H1 (cell line): Measurements from ENCODE around the gene OR10A2. TPM values are rescaled to one million over a fixed set of nuclear protein-coding genes. Genes with fewer than 3 reads are reported as not detected.

ENCODE experiments used
- CTCF ChIA-PET: fragments of 300-600 bp; sonication (Branson Sonifier 250); formaldehyde crosslinking; loops from one replicate; lab custom pipeline; 2021; ENCODE audit not compliant: partially characterized antibody; lab: Charles Lee
- POLR2A ChIA-PET: fragments of 300-600 bp; sonication (Branson Sonifier 250); formaldehyde crosslinking; loops from one replicate; lab custom pipeline; 2021; ENCODE audit warnings: inconsistent platforms; ENCODE audit not compliant: partially characterized antibody; lab: Charles Lee
- DNase-seq, 2 experiments: peaks; one replicate each; pipeline versions ENCODE4 v3.0.0 to v3.0.0-alpha.2; 2010 to 2022; ENCODE audit warnings: low spot score in 2 of 2, low read depth in 1 of 2, mixed read lengths in 1 of 2
- FAIRE-seq: peaks from 2 replicates; lab custom pipeline; 2011; peaks lifted over from hg19 to GRCh38; lab: Jason Lieb, UNC
- H2AFZ ChIP-seq: 2 replicates; pipeline ENCODE4 v1.8.1; 2012; ENCODE audit warnings: low read length, inconsistent platforms
- H2AK5ac ChIP-seq: 2 replicates; pipeline ENCODE4 v1.6.1; 2013; ENCODE audit warnings: low read depth, low read length
- H2BK120ac ChIP-seq: replicated peaks from 2 replicates; pipeline ENCODE3; 2013; ENCODE audit warnings: low read depth, low read length, inconsistent platforms
- H2BK12ac ChIP-seq: 2 replicates; pipeline ENCODE4 v1.6.1; 2013; ENCODE audit warnings: low read depth, low read length
- H2BK15ac ChIP-seq: 2 replicates; pipeline ENCODE4 v1.6.1; 2013; ENCODE audit warnings: low read length
- H2BK20ac ChIP-seq: 2 replicates; pipeline ENCODE4 v1.6.1; 2013; ENCODE audit warnings: low read length
- H2BK5ac ChIP-seq: 2 replicates; pipeline ENCODE4 v1.6.1; 2013; ENCODE audit warnings: low read depth, low read length
- H3K14ac ChIP-seq: 2 replicates; pipeline ENCODE4 v1.6.1; 2013; ENCODE audit warnings: inconsistent platforms; ENCODE audit not compliant: insufficient read length
- H3K18ac ChIP-seq: 2 replicates; pipeline ENCODE4 v1.6.1; 2013; ENCODE audit warnings: low read length; ENCODE audit errors: extremely low read depth
- H3K23ac ChIP-seq: 2 replicates; pipeline ENCODE4 v1.6.1; 2013; ENCODE audit warnings: inconsistent platforms; ENCODE audit not compliant: insufficient read length
- H3K23me2 ChIP-seq: 2 replicates; pipeline ENCODE4 v1.6.1; 2013; ENCODE audit warnings: low read depth, low read length
- H3K27ac ChIP-seq: 2 replicates; pipeline ENCODE4 v1.6.1; 2011; ENCODE audit warnings: low read depth, low read length, inconsistent platforms
- H3K27me3 ChIP-seq, 4 experiments: replicated peaks in 1 of 4; 1 replicate in 1 of 4; 2 replicates in 3 of 4; pipeline versions ENCODE4 v1.6.1 to v1.8.1; 2011 to 2013; ENCODE audit warnings: low read length in 3 of 4, mild to moderate bottlenecking in 3 of 4, inconsistent platforms in 2 of 4, mixed read lengths in 2 of 4, moderate library complexity in 1 of 4; ENCODE audit not compliant: control insufficient read depth in 3 of 4, insufficient read depth in 3 of 4; ENCODE audit errors: extremely low read depth in 1 of 4
- H3K36me3 ChIP-seq, 4 experiments: 2 replicates each; pipeline versions ENCODE4 v1.6.1 to v1.8.1; 2011 to 2013; ENCODE audit warnings: mild to moderate bottlenecking in 4 of 4, low read length in 3 of 4, moderate library complexity in 2 of 4, control low read depth in 1 of 4, inconsistent platforms in 1 of 4; ENCODE audit not compliant: insufficient read depth in 4 of 4, control insufficient read depth in 2 of 4
- H3K4ac ChIP-seq: replicated peaks from 2 replicates; pipeline ENCODE3; 2013; ENCODE audit warnings: low read length, low read depth, mixed read lengths, inconsistent platforms; ENCODE audit not compliant: insufficient read length
- H3K4me1 ChIP-seq, 4 experiments: replicated peaks in 1 of 4; 1 replicate in 1 of 4; 2 replicates in 3 of 4; pipeline versions ENCODE4 v1.6.1 to v1.8.1; 2011 to 2013; ENCODE audit warnings: low read length in 3 of 4, inconsistent platforms in 2 of 4, mixed read lengths in 1 of 4; ENCODE audit not compliant: insufficient read depth in 4 of 4, control insufficient read depth in 3 of 4
- H3K4me2 ChIP-seq, 2 experiments: 2 replicates each; pipeline versions ENCODE4 v1.6.1 to v1.8.1; 2011 to 2013; ENCODE audit warnings: low read depth in 2 of 2, low read length in 2 of 2, control low read depth in 1 of 2, inconsistent platforms in 1 of 2, mild to moderate bottlenecking in 1 of 2; ENCODE audit not compliant: insufficient read depth in 1 of 2
- H3K4me3 ChIP-seq, 4 experiments: fragments of 200-600, 300-600 bp in 1 of 4; sonication (generic), shearing (Covaris generic), sonication (Bioruptor Twin) in 1 of 4; 2 replicates each; pipeline versions ENCODE4 v1.5.1 to v1.8.1; 2011 to 2016; ENCODE audit warnings: low read length in 4 of 4, low read depth in 3 of 4, control low read depth in 2 of 4, inconsistent platforms in 2 of 4, mild to moderate bottlenecking in 2 of 4, mixed read lengths in 1 of 4, moderate library complexity in 1 of 4; ENCODE audit not compliant: insufficient read depth in 2 of 4; ENCODE audit errors: extremely low read depth in 1 of 4
- H3K56ac ChIP-seq: replicated peaks from 2 replicates; pipeline ENCODE3; 2013; ENCODE audit warnings: low read depth, mild to moderate bottlenecking, mixed read lengths, low read length, inconsistent platforms; ENCODE audit not compliant: insufficient read length
- H3K79me1 ChIP-seq: 2 replicates; pipeline ENCODE4 v1.6.1; 2013; ENCODE audit warnings: low read depth, low read length, control low read depth
- H3K79me2 ChIP-seq, 2 experiments: 2 replicates each; pipeline versions ENCODE4 v1.6.1 to v1.8.1; 2012 to 2013; ENCODE audit warnings: low read length in 2 of 2, mild to moderate bottlenecking in 2 of 2, inconsistent platforms in 1 of 2; ENCODE audit not compliant: insufficient read depth in 2 of 2, control insufficient read depth in 1 of 2
- H3K9ac ChIP-seq, 4 experiments: replicated peaks in 1 of 4; 1 replicate in 1 of 4; 2 replicates in 3 of 4; pipeline versions ENCODE4 v1.6.1 to v1.8.1; 2011 to 2013; ENCODE audit warnings: low read depth in 3 of 4, low read length in 3 of 4, control low read depth in 2 of 4, mild to moderate bottlenecking in 2 of 4, moderate library complexity in 2 of 4, inconsistent platforms in 1 of 4; ENCODE audit errors: extremely low read depth in 1 of 4
- H3K9me3 ChIP-seq, 2 experiments: 2 replicates each; pipeline versions ENCODE4 v1.6.1 to v1.8.1; 2012 to 2013; ENCODE audit warnings: mild to moderate bottlenecking in 2 of 2, moderate library complexity in 2 of 2, control low read depth in 1 of 2, inconsistent platforms in 1 of 2, low read depth in 1 of 2, low read length in 1 of 2, mixed read lengths in 1 of 2; ENCODE audit not compliant: insufficient read depth in 2 of 2
- H4K20me1 ChIP-seq, 2 experiments: replicated peaks in 1 of 2; 2 replicates each; pipeline versions ENCODE3 to v1.8.1; 2011 to 2013; ENCODE audit warnings: inconsistent platforms in 2 of 2, low read length in 2 of 2, mild to moderate bottlenecking in 1 of 2; ENCODE audit not compliant: insufficient read depth in 2 of 2, control insufficient read depth in 1 of 2
- H4K5ac ChIP-seq: 2 replicates; pipeline ENCODE4 v1.6.1; 2013; ENCODE audit warnings: low read length, low read depth, mixed read lengths, inconsistent platforms; ENCODE audit not compliant: insufficient read length
- H4K8ac ChIP-seq: 2 replicates; pipeline ENCODE4 v1.8.0; 2013; ENCODE audit warnings: mild to moderate bottlenecking, moderate library complexity, low read length, inconsistent platforms; ENCODE audit not compliant: insufficient read depth; ENCODE audit errors: extremely low read depth
- H4K91ac ChIP-seq: replicated peaks from 2 replicates; pipeline ENCODE3; 2013; ENCODE audit warnings: low read length, mixed read lengths, inconsistent platforms; ENCODE audit not compliant: insufficient read length
- ATF2 ChIP-seq: IDR thresholded peaks from 2 replicates; pipeline ENCODE4 v1.6.1; 2012; ENCODE audit warnings: low read length, inconsistent platforms
- CHD1 ChIP-seq: IDR thresholded peaks from 2 replicates; pipeline ENCODE4 v1.6.1; 2012; ENCODE audit warnings: low read depth, low read length, improper control_type of control experiment
- CTBP2 ChIP-seq: IDR thresholded peaks from 2 replicates; pipeline ENCODE4 v1.7.0; 2011; ENCODE audit warnings: borderline replicate concordance, mild to moderate bottlenecking, moderate library complexity, mixed read lengths, low read length; ENCODE audit not compliant: insufficient read depth, insufficient read length
- GABPA ChIP-seq: IDR thresholded peaks from 2 replicates; pipeline ENCODE4 v1.6.1; 2011; ENCODE audit warnings: mild to moderate bottlenecking, low read length, moderate library complexity, borderline replicate concordance; ENCODE audit not compliant: insufficient read depth
- KDM4A ChIP-seq: IDR thresholded peaks from one replicate; pipeline ENCODE4 v1.7.1; 2012; ENCODE audit warnings: low read depth, mild to moderate bottlenecking, moderate library complexity, low read length, inconsistent platforms; ENCODE audit not compliant: severe bottlenecking
- MAFK ChIP-seq: IDR thresholded peaks from 2 replicates; pipeline ENCODE4 v1.6.1; 2012; ENCODE audit warnings: low read depth, mild to moderate bottlenecking, improper control_type of control experiment, low read length
- NANOG ChIP-seq: IDR thresholded peaks from 2 replicates; pipeline ENCODE4 v1.6.1; 2011; ENCODE audit warnings: low read length, low read depth, mild to moderate bottlenecking, inconsistent platforms; ENCODE audit not compliant: insufficient read depth, poor library complexity, severe bottlenecking
- NRF1 ChIP-seq: IDR thresholded peaks from 2 replicates; pipeline ENCODE4 v1.6.1; 2011; ENCODE audit warnings: mild to moderate bottlenecking, low read depth, low read length, improper control_type of control experiment
- SAP30 ChIP-seq: fragments of 300-600 bp; sonication (generic); IDR thresholded peaks from 2 replicates; pipeline ENCODE4 v1.7.1; 2012; ENCODE audit warnings: low read length, moderate library complexity, mild to moderate bottlenecking, inconsistent platforms; ENCODE audit not compliant: insufficient read depth, insufficient replicate concordance
- TAF1 ChIP-seq: IDR thresholded peaks from 2 replicates; pipeline ENCODE4 v1.6.1; 2011; ENCODE audit warnings: mild to moderate bottlenecking, low read depth, low read length
- TAF7 ChIP-seq: optimal IDR thresholded peaks from 2 replicates; pipeline ENCODE3; 2011; ENCODE audit warnings: low read depth, mild to moderate bottlenecking, inconsistent platforms, low read length, moderate library complexity, borderline replicate concordance
- TEAD4 ChIP-seq: IDR thresholded peaks from 2 replicates; pipeline ENCODE4 v1.6.1; 2012; ENCODE audit warnings: low read depth, low read length, inconsistent platforms, mixed read lengths
- WGBS, 2 experiments: shearing (Covaris generic) in 1 of 2; methylation state at CpG; one replicate each; pipeline versions ENCODE4 v1.1.6 to v1.1.7; 2013 to 2015; ENCODE audit warnings: low lambda C conversion rate in 2 of 2, mixed read lengths in 2 of 2, inconsistent platforms in 1 of 2, low coverage in 1 of 2, missing lambda C conversion rate in 1 of 2; ENCODE audit not compliant: insufficient replicate concordance in 2 of 2, insufficient coverage in 1 of 2, insufficient read length in 1 of 2; ENCODE audit errors: extremely low coverage in 1 of 2, missing lambda C conversion rate in 1 of 2; 5-methylcytosine and 5-hydroxymethylcytosine counted together
- polyA plus RNA-seq, 7 experiments: library from polyadenylated mRNA; depleted of rRNA in 3 of 7; stranded (reverse) in 5 of 7; unstranded in 2 of 7; fragments of >200 nt in 5 of 7; fragments of 200-250 nt in 2 of 7; gene quantifications; 1 replicate in 5 of 7; 2 replicates in 1 of 7; 4 replicates in 1 of 7; pipeline versions ENCODE4 v1.2.1 to v1.2.3, GENCODE V29; 2011 to 2013; ENCODE audit warnings: missing spikeins in 2 of 7, mixed read lengths in 2 of 7
- total RNA-seq: library from RNA; stranded (reverse); fragmentation: NEBNext Ultra II Directional; extraction: Animal tissue kit (Norgen Biotek cat#: 25700); gene quantifications from 2 replicates; pipeline ENCODE4 v1.2.1, GENCODE V29; 2021

Gene OR10A2
- total and polyA plus RNA-seq, 2 of the 8 experiments (the other 6 are each of a cell fraction or from before 2014, with no cell fraction given) = not detected

DNA sequence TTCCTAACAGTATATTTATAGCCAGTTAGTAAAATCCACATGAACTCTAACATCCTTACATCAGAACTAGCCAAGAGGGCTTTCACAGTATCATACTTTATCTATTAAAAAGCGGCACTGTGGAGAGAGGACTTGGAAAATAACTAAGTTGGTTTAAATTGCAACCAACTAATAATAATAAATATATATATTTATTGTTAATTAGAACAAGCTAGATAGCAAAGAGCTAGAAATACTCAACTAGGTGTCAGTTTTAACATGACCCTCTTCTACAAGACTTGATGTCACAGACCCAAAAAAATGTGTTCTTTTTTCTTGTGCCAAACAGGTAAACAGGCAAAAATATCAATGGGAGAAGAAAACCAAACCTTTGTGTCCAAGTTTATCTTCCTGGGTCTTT, 57.8 kb downstream of the OR10A2 start, which contains the start of gene OR2D3:
Gene OR2D3, plus strand, starts transcription at position 301 of the 400 bp plus-strand sequence. Its CDS starts 0 bp downstream, at position 301.
- Histone ChIP-seq H2BK15ac (no peak within 1 kb of the TSS), H3K36me3 (no peaks in the 10 kb centered on the region), H3K9me3 (0 out of 4 replicates have a peak, but pooled peaks cover 0 to 3% of the 10 kb centered on the region in 2 experiments), H3K9ac (no peak within 1 kb of the TSS), H3K4me1 (peaks cover 0 to 3% (median 3%) of the 10 kb centered on the region in 4 experiments; a peak in 3 of 7 replicates), H4K91ac (no peak within 1 kb of the TSS), H2BK12ac (no peak within 1 kb of the TSS), H3K23me2 (peaks cover 2% of the 10 kb centered on the region; the same call in 1 of the 2 replicates), H3K4me2 (no peak within 1 kb of the TSS), H3K27ac (no peak within 1 kb of the TSS), H2BK120ac (no peak within 1 kb of the TSS), H4K20me1 (no peaks in the 10 kb centered on the region), H4K5ac (no peak within 1 kb of the TSS), H3K79me1 (no peaks in the 10 kb centered on the region), H3K23ac (no peak within 1 kb of the TSS), H3K18ac (no peak within 1 kb of the TSS), H3K27me3 (no peaks in the 10 kb centered on the region), H2AFZ (no peak within 1 kb of the TSS), H3K79me2 (no peaks in the 10 kb centered on the region), H3K14ac (no peak within 1 kb of the TSS), H2AK5ac (no peak within 1 kb of the TSS), H3K4ac (no peak within 1 kb of the TSS), H4K8ac (no peak within 1 kb of the TSS), H3K4me3 (no peak within 1 kb of the TSS), H2BK5ac (no peak within 1 kb of the TSS), H2BK20ac (no peak within 1 kb of the TSS), H3K56ac (no peak within 1 kb of the TSS)
- WGBS, 2 experiments = 78% methylated on average over 1 of the region's 1 CpG; no CpG with 5 or more reads in 1 of the 2 experiments
- ChIA-PET POLR2A (no interaction called here), CTCF (no interaction called here)
- FAIRE-seq (no peak), DNase-seq (no peak)
- no peak for TF ChIP-seq SAP30
- no peak for TF ChIP-seq ATF2
- TF ChIP-seq KDM4A = no peak
- TF ChIP-seq TEAD4 = no peak
- no peak for TF ChIP-seq NRF1
- no peak for TF ChIP-seq CHD1
- TF ChIP-seq CTBP2 = no peak
- no peak for TF ChIP-seq GABPA
- TF ChIP-seq TAF1 = no peak
- TF ChIP-seq MAFK = no peak
- no peak for TF ChIP-seq NANOG
- no peak for TF ChIP-seq TAF7
